GM12801 (cell line): ENCODE measurements around the gene SH3RF3.

Experiments
- TF ChIP-seq, protein P1 (sequence below): IDR thresholded peaks from one replicate; pipeline ENCODE4 v1.5.1; 2011; ENCODE audit warnings: control low read depth; ENCODE audit not compliant: insufficient read length; ENCODE audit errors: extremely low read depth

SH3RF3 gene

DNA sequence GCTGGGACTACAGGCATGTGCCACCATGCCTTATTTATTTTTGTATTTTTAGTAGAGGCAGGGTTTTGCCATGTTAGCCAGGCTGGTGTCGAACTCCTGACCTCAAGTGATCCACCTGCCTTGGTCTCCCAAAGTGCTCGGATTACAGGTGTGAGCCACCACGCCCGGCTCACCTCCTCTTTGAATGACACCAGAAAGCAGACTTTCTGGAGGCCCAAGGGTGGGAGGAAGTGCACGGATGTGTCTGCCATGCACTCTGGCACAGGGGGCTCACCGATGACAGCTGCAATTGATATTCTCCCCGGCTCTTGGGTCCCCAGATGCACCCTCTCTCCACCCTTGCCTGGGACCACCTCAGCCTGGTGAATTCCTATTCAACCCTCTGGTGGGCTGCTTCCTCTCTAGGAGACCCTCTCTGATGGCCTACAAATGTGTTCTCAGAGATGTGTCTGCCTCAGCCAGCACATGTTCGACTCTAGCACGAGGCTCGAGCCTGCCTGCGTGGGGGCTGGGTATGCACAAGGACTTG is 397.5 kb downstream of the SH3RF3 start:
- TF ChIP-seq, protein P1, sequence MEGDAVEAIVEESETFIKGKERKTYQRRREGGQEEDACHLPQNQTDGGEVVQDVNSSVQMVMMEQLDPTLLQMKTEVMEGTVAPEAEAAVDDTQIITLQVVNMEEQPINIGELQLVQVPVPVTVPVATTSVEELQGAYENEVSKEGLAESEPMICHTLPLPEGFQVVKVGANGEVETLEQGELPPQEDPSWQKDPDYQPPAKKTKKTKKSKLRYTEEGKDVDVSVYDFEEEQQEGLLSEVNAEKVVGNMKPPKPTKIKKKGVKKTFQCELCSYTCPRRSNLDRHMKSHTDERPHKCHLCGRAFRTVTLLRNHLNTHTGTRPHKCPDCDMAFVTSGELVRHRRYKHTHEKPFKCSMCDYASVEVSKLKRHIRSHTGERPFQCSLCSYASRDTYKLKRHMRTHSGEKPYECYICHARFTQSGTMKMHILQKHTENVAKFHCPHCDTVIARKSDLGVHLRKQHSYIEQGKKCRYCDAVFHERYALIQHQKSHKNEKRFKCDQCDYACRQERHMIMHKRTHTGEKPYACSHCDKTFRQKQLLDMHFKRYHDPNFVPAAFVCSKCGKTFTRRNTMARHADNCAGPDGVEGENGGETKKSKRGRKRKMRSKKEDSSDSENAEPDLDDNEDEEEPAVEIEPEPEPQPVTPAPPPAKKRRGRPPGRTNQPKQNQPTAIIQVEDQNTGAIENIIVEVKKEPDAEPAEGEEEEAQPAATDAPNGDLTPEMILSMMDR, result no peak

DNA sequence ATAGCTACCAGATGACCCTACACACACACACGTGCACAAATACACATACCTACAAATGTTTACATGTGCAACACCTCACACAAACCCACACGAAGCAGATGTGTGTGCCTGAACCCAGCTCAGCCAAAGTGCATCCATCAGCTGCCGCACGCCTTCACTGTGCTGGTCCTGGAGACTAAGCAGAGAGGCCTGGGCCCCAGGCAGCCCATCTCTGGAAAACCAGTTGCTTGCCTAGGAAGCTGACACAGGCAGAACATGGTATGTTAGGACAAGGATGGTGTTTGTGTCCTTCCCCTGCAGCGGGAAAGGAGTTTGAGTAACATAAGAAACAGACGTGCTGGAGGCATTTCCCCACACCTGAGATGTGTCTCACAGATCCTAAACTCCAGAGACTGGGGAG is 398.1 kb downstream of the SH3RF3 start:
- TF ChIP-seq, protein P1, result no peak

DNA sequence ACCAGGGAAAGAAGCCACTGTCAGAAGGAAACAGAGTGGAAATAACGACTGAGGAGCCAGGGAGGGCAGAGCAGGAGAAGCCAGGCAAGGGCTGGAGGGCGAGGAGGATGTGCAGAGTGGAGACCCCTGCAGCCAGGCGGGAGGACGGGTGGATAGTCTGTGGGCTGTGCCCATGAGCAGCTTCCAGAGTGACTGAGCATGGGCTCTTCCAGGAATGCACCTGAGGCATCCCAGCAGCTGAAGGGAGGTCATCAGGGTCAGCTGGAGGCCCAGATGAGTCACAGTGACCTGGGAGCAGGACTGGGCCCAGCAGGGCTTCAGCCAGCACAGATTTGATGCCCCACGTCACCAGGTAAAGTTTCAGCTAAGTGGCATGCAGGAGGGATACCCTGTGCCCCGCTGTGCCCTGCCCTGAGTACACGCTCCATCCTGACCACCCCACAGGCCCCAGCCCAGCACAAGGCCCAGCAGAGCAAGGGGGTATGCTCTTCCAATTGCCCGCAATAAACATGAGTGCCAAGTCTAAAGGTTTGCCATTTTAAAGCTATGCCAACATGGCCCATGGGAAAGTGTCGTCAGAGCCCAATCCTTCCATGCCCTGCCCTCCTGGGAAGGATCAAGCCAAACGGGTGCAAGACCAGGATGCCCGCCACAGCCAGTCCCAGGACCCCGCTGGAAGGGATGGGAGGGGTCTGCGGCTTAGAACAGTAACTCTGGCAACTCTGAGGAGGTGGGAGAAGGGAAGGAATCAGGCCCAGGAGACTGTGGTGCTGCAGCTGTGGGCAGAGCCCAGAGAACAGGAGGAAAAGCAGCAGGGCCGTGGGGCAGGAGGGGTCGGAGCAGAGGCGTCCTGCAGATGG is 399.1 kb downstream of the SH3RF3 start:
- TF ChIP-seq, protein P1, result no peak

DNA sequence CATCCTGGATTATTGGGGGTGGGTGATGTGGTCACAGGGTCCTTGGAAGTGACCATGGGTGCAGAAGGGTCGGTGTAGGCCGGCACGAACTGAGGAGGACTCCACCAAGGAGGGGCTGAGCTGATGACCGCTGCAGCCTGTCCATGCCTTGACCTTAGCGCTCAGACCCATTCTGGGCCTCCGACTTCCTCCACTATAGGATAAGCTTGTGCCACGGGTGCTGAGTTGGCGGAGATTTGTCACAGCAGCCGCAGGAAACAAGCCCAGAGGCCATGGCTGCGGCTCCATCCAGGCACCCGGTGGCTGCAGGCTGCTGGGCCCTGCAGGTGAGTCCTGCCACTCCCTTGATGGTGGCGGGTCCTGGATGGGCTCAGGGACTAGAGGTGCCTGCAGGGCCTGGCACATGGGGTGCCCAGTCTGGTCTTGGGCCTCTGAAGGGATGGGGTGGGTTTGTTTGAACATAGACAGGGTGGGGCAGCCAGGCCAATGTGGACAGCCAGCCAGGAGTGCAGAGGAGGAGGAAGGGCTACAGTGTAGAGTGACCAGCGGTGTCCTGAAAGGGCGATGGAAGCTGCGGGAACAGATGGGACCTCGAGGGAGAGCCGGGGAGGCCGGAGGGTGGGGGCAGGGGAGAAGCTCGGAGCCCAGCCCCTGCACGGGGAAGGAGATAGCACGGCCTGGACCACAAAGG is 400.0 kb downstream of the SH3RF3 start:
- TF ChIP-seq, protein P1, result no peak

DNA sequence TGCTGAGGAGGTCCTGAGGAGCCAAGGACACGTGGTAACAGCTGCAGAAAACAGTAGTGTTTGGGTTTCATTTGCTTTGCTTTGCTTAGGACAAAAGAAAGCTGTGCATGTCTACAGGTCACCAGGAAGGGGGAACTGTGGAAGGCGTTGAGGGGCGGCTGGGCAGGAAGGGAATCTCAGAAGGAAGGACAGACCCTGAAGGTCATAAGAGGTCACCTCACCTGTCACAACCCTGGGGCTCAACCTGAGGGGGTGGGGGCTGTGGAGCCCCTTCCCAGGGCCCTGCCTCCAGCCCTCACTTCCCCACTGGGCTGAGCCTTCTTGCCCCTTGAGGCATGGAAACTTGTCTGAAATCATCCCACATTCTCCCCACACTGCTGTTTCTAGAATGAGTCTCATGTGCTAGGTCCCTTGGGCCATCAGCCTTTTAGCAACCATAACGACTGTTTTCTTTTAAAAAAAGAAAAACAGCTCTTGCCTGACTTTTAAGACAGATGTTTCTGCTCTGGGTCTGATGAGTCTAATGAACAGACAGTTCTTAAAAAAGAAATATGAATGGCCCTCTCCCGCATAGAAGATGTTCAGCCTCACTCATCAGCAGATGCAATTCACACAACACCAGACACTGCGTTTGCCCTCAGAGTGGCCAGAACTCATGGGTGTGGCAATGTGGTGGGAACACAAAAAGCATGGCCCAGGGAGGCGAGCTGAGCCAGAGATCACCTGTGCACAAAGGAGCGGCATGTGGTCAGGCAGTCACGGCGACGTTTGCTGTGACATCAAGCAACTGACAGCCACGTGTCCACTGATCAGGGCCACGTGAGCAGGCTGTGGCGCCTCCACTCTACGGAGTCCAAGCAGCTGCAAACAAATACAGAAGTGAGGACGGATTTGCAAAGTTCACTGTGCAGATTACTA is 400.8 kb downstream of the SH3RF3 start:
- TF ChIP-seq, protein P1, result no peak

DNA sequence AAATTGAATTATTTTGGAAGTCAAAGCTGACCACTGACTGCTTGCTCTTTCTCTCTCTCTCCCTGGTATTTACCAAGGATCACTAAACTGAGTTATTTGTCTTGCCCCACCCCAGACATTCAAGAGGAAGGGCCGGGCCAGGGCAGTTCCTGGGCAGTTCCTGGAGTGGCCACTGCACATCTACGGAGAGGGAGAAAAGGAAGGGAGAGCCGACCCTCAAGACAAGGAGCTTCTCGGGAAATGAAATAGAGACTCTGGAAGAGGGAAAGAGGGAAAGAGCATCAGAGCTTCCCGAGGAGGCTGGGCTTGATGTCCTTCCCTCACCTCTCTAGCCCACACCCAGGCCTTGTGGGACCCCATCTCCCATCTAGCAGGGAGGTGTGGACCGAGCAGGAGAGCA is 401.7 kb downstream of the SH3RF3 start:
- TF ChIP-seq, protein P1, result no peak
